AG08396 (cell line): ENCODE results near the gene IL17C.
A peak's percentile ranks its signal among the peaks of the same experiment; 100 is the strongest.
"Not testable (repeated sequence)": the region's sequence is repeated elsewhere in the genome, so short reads cannot be mapped to it uniquely, and the experiment has no call there.

Experiments
- DNase-seq: peaks from one replicate; pipeline ENCODE4 v3.0.0; 2012; ENCODE audit warnings: low spot score, mixed read lengths

IL17C gene

DNA sequence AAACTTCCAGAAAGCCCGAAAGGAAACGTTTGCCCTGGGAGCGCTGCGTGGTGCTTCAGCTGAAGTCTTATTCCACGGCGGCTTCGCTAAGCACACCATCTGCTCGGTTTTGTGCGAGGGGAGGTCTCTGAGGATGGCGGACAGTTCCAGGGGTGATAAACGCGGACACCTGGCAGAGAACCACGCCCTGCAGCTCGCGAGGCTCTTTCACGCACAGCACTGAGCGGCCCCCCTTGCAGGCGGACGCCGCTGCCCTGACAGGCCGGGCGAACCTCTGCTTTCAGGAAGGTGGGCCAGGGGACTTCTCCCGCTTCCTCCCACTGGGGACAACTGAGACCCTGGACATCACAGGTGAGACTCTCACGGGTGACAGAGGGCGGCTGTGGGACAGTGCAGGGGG is 20.8 kb downstream of the IL17C start:
- no peak for DNase-seq

DNA sequence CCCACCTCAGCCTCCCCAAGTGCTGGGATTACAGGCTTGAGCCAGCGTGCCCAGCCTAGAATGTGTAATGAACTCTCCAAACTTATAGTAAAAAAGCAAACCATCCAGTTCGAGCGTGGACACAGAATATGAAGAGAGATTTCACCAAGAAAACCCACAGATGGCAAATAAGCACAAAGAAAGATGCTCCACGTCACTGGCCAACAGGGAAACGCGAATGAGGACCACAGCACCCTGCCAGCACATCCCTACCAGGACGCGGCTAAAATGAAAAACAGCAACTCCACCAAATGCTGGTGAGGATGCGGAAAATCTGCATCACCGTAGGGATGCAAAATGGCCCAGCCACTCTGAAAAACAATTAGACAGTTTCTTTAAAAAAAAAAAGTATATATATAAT is 23.1 kb downstream of the IL17C start:
- DNase-seq: no peak

DNA sequence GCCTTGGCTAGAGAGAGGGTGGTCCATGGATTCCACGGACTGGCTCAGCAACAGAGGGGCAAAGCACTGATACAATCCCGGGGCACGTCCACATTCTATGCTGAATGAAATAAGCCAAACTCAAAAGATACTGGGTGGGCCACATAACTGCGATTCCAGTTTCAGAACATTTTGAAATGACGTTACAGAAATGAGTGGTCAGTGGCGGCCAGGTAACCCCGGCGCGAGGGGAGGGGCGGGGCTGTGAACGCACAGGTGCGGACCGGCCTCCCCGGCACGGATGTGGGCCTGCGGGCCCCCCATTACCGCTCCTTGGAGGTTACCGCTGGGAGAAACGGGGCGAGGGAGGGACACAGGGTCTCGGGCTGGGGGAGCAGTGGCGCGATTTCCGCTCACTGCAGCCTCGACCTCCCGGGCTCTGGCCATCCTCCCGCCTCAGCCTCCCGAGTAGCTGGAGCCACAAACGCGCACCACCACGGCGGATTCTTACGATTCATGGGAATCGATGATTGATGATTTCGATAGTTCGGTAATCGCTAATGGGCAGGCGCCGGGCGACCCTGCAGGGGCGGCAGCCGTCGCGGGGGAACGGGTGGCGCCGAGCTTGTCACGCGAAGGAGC is 24.0 kb downstream of the IL17C start:
- DNase-seq: no peak

DNA sequence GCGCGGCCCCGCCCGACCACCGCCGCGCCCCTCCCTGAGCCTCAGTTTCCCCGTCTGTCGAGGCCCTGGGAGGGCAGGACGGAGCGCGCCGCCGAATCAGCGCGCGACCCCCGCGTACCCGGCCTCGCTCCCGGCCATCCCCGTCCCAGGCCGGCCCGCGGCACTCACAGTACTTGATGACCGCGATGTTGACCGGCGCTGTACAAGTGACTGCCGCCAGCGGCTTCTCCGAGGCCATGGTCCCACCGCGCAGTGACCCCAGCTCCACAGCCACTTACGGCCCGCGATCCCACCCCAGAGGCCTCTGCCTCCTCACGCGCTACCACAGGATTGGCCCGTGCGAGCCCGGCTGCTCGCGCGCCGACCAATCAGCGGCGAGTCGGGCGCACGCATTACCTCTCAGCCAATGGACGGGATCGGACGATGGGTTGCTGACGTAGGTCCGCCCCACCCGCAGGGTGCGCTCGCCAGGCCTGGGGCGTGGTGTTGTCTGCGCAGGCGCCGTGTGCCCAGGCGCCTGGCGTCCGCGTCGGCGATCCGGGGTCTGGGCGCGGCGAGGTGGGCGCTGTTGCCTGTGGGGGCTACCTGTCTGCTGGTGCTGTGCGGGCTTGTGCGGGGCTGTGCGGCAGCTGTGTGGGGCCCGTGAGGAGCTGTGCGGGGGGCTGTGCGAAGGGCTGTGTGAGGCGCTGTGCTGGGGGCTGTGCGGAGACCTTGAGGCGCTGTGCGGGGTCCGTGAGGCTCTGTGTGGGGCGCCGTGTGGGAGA is 24.7 kb downstream of the IL17C start, which contains the start of gene MVD:
Gene MVD (minus strand): TSS at position 249 of the 764 bp plus-strand sequence. CDS start 11 bp downstream, at position 238.
- peak; percentile 100 for DNase-seq

DNA sequence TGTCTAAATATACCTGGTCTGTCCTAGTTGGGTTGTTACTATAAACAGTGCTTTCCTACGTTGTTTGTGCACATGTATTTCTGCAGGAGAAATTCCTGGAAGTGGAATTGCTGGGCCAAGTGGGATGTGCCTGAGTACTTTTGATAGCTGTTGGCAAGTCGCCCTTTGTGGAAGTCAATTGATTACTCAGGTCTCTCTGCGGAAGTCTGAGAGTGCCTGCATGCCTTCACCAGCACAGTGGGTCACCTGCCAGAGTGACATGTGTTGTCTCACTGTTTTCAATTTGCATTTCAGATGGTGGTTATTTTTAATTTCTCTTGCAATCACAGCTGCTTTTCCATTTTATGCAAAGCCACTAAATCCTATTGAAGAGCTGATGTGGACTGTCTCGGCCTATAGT is 26.8 kb downstream of the IL17C start:
- no peak for DNase-seq

DNA sequence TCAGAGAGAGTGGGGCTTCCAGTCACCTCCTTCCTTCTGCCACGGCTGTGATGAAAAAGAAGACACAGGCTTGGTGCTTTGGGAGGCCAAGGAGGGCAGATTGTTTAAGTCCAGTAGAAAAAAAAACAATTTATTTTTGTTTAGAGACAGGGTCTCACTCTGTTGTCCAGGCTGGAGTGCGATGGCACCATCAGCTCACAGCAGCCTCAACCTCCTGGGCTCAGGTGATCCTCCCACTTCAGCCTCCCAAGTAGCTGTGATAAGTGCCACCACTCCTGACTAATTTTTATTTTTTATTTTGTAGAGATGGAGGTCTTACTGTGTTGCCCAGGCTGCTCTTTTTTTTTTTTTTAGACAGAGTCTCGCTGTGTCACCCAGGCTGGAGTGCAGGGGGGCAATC is 27.2 kb downstream of the IL17C start:
- no peak for DNase-seq

DNA sequence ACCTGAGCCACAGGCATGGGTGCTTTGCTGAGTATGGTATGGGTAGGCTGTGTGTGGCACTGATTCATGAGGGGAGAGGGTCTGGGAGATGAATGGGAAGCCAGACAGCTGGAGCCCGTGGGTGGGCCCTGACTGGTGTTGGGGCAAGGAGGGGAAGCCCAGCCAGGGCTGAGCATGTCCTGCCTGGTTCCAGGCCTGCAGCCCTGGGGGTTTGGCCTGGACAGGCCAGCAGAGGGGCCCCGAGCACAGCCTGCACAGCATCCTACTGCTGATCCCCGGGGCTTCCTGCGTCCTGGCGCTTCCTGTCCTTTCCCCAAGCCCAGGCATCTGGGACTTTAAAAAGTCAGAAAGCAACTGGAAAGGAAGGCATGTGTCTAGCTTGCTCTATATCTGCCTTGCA is 29.1 kb downstream of the IL17C start:
- no peak for DNase-seq

DNA sequence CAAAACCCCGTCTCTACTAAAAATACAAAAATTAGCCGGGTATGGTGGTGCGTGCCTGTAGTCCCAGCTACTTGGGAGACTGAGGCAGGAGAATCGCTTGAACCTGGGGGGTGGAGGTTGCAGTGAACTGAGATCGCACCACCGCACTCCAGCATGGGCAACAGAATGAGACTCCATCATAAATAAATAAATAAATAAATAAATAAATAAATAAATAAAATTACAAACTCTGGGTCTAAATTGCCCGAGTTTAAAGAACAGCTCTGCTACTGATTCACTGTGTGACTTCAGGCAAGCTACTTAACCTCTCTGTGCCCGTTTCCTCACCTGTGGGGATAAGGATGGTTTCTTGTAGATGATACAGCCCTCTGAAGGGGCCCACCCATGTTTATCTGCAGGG is 31.1 kb downstream of the IL17C start:
- not testable (repeated sequence) for DNase-seq

DNA sequence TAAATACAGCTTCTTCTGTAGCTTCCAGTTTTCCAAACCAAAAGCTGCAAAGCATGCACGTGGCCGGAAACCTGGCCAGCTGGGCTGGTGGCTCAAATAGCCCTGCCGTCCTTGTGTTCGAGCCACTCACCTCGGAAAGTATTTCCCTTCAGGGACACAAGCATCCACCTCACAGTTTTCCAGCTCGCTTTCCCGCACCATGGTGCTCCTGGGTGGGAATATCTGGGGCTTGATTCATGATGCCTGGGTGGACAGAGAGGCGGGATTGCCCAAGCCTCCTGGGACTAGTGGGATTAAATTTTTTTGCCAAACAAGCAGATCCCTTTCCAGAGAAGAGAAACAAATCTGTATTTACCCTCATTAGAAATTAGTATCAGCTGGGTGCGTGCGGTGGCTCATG is 31.6 kb downstream of the IL17C start:
- DNase-seq: no peak

DNA sequence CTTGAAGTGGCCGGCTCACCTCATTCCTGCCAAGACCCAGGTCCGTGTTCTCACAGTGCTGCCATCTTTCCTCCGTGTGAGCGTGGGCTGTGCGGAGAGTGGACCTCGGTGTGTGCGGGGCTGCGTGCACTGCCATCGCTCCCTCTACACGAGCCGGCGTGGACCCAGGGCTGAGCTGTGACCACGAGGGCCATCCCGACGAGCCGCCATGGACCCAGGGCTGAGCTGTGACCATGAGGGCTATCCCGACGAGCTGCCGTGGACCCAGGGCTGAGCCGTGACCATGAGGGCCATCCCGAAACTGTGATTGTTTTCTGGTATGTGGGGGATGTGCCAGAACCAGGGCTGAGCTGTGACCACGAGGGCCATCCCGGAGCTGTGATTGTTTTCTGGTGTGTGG is 33.4 kb downstream of the IL17C start:
- no peak for DNase-seq

DNA sequence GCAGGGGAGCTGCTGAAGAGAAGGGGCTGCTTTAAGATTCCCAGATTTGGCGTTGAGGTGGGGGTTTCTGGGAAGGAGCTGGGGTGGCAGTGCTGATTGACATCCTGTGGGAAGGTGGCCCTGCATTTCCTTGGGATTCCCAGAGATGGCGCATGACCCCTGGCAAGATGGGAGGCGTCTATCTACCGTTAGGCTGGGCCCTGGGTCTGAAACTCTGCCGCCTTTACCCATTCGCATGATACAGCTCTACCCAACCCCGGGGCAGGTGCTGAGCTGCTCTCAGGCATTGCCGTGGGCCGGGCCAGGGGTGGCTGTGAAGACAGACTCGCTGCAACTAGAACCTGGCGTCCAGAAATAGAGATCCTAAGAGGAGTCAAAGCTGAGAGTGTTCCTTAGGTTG is 34.4 kb downstream of the IL17C start:
- no peak for DNase-seq

DNA sequence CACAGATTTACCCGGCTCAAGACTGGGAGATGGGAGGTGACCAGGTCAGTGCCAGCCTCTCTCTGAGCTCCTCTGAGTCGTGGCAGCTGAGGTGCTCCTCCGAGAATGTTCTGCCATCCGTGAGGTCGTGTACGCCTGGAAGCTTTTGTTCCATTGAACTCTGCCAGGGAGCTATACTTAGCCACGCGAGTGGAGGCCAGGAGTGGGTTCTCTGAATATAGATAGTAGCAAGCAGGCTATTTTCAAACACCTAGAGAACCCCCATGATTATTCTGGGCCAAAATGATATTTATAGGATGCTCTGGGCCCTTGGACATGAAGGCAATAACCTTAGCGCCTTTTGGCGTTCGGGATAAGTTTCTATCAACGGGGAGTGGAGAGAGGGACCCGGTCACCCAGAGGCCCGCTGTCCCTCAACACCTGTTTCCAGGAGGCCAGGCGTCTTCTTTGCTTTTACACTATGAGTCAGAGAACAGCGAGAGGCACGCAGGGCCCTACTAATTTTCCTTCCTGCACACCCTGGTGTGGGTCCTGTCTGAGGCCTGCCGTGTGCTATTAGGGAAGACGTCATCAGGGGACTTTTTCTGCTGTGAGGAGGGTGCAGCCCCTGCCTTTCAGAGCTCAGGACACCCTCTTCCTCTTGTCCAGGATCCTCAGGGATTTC is 35.5 kb downstream of the IL17C start:
- DNase-seq: no peak

DNA sequence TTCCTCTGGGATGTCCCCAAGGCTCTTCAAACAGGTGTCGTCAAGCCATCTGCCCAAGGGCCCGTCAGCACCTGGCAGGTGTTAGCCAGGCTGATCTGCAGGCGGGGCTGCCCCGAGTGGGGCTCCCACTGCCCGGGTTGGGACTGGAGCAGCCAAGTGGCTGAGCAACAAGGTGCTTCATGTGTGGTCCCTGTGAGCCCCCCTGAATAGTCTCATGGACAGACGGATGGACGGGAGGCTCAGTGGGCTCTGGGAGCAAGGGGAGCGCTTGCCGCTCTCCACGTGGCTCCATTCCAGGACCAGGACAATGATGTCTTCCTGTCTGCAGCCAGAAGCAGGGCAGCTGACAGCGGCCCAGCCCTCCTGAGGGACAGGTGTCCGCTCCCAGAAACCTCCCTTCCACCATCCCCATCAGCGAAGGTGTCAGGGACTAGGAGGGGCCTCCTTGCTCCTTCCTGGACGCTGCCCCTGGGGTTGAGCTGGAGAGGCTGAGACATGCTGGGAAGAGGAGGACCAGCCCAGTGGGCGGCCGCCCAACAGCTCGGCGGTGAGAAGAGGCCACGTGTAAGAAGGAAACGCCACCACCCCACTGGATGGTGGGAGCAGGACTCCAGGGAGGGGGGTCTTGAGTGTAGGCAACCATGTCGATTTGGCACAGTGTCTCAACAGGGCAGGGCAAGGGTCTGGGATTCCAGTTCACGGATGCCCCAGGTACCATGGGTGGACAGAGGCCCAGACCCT is 38.3 kb downstream of the IL17C start:
- no peak for DNase-seq

DNA sequence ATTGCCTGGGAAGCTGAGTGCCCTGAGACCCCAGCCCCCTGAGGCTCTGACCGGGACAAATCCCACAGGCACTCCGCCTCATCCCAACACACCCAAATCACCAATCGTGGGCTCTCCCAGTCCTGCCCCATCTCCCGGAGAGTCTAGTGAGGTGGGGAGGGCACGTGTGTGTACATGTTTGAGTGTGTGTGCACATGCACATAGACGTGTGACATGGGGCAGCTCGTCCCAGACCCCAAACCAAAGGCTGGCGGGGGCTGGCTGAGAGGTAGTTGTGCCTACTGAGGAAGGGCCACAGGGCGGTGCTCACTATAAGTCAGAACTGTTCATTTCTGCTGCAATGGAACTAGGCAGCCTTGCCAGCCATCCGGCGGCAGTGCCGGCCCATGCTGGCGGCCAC is 39.3 kb downstream of the IL17C start:
- no peak for DNase-seq

DNA sequence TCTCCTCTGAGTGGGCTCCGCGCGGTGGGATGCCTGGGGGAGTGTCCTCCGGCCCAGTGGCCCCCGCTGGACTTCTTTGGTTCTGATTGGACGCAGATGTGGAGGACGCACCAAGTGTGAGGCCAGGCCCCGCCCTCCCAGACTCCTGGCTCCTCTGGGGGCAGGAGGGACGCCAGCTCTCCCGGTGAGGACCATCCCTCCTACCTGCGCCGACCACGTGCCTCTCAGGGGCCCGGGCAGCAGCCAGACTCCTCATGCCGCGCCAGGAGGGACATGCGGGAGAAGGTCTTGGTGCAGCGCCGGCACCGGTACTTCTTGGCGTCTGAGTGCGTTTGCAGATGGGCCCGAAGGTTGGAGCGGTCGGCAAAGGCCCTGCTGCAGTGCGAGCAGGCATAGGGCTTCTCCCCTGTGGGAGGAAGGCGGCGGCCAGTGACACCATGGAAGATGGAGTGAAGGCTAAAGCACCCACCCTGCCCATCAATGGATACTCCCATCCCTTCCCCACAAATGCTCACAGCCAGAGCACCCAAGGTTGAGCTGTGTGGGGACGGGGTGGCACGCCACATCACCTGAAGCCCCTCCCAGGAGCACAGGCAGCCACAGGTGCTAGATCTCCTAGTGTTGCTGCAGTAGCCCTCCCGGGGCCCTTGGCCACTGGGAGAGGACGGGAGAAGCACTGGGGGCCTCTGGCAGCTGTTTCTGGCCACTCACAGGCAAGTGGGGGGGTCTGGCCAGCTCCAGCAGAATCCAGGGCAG is 40.0 kb downstream of the IL17C start:
- no peak for DNase-seq

DNA sequence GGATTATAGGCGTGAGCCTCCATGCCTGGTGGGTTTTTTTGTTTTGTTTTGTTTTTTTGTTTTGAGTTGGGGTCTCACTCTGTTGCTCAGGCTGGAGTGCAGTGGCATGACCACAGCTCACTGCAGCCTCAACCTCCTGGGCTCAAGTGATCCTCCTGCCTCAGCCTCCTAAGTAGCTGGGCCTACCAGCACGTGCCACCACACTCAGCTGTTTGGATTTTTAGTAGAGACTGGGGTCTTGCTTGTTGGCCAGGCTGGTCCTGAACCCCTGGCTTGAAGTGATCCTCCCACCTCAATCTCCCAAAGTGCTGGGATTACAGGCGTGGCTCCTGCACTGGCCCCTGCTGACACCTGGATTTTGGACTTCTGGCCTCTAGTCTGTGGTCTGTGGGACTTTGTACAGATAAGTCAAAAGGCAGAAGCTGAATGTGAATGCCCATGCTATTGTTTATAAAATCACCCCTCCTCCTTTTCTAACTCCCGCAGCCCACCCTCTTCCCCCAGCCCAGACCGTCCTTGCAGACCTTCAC is 42.2 kb downstream of the IL17C start:
- DNase-seq: no peak

DNA sequence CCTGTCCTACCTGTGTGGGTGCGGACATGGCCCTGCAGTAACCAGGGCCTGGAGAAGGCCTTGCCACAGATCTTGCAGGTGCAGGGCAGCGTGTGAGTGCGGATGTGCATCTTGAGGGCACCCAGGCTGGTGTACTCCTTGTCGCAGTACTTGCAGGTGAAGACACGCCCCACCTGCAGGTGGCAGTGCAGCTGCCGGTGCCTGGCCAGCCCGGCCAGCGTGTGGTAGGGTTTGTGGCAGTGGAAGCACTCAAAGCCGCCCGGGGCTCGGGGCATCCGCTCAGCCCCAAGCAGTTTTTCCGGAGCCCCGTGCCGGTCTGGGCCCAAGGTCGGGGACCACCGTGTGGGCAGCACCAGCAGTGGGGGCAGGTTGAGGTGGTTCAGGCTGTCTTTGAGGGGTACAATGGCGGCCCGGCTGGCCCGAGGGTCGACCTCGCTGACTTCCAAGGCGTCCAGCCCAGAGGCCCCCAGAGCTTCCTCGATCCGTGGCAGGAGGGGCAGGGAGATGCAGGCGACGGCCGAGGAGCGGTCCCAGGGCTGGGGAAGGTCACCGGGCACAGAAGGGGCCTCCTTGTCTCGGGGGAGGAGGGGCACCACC is 42.8 kb downstream of the IL17C start:
- no peak for DNase-seq

DNA sequence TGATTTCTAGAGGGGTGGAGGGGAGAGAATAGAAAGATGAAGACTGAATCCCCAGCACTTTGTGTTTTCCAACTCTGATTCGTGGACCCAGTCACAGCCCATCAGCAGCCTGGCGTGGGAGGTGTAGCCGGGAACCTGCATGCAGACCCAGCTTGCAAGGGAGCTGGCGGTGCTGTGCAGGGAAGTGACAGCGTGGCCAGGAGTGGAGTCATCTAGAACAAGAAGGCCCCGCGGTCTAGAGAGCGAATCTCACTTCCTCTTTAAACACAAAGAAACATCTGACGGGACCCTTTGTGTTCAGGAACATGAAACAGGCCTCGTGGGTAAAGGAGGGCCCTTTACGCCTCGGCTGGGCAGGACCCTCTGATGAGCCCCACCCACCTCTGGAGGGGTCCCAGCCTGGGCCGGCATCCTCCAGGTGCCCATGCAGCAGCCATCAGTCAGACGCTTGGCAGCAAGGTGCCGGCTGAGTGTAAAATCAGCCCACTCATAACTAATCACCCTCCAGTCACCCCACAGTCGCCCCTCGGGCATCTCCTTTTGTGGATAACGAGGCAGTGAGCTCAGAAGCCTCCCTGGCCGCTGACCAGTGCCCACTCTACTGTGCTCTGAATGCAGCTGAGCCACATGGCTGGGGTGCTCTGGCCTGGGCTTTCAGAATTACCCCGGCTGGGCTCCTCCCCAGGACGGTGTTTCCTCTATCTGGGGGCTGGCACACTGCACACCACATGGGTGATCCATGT is 43.5 kb downstream of the IL17C start:
- DNase-seq: no peak

DNA sequence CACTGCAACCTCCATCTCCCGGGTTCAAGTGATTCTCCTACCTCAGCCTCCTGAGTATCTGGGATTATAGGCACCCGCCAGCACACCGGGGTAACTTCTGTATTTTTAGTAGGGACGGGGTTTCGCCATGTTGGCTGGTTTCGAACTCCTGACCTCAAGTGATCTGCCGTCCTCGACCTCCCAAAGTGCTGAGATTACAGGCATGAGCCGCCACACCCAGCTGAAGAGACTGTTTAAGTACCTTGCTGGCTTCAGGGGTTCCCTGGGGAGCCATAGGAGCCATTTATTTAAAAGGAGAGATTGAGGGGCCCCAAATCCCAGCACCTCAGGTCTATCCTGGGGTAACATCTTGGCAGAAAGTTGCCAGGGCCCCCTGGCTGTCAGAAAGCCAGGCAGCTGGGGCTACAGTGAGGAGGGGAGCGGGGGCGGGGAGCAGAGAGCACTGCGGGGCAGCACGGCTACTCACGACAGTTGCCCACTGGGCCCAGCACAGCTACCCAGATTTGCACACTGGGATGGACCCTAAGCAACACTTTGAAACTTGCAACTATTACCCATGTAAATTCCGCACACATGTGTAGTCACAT is 46.3 kb downstream of the IL17C start:
- no peak for DNase-seq
